Muscle of arm (tissue), 12 donors: ENCODE results near the gene PALD1. TPM values are rescaled to one million over a fixed set of nuclear protein-coding genes. Genes with fewer than 3 reads are reported as not detected.
A peak's percentile ranks its signal among the peaks of the same experiment; 100 is the strongest.

Source experiments
- DNase-seq: peaks from one replicate; pipeline ENCODE4 v3.0.0-alpha.2; 2013
- polyA plus RNA-seq, 12 donors: library from polyadenylated mRNA; unstranded; fragments of 120-200 nt; gene quantifications; one replicate each; pipeline ENCODE4 v1.2.1, GENCODE V29; 2013; ENCODE audit not compliant: insufficient read length in 12 of 12

Gene PALD1
- polyA plus RNA-seq, 12 donors, result 10.7 to 17.9 (median 13.8) TPM; not detected in 1

- DNase-seq, result no peak
Measured at GRCh38 chr10:70587045-70587658, 108.6 kb downstream of the PALD1 start.

GRCh38 chr10:70588255-70588654 is 109.7 kb downstream of the PALD1 start:
- DNase-seq, result no peak

- DNase-seq, result peak; percentile 57
Measured at GRCh38 chr10:70588859-70589570, 110.4 kb downstream of the PALD1 start.

GRCh38 chr10:70589762-70590654 is 111.4 kb downstream of the PALD1 start:
- DNase-seq, result peak; percentile 92

GRCh38 chr10:70590655-70591416 is 112.3 kb downstream of the PALD1 start:
- DNase-seq, result no peak

GRCh38 chr10:70592186-70592735 is 113.7 kb downstream of the PALD1 start:
- no peak for DNase-seq

GRCh38 chr10:70592746-70593512 is 114.4 kb downstream of the PALD1 start:
- DNase-seq, result no peak

GRCh38 chr10:70593513-70593890 is 114.9 kb downstream of the PALD1 start:
- no peak for DNase-seq

- DNase-seq, result no peak
Measured at GRCh38 chr10:70594161-70594560, 115.6 kb downstream of the PALD1 start.

- DNase-seq, result no peak
Measured at GRCh38 chr10:70595566-70596016, 117.0 kb downstream of the PALD1 start.

GRCh38 chr10:70596110-70596798 is 117.7 kb downstream of the PALD1 start:
- no peak for DNase-seq

- peak; percentile 56 for DNase-seq
Measured at GRCh38 chr10:70596860-70597809, 118.6 kb downstream of the PALD1 start.

- no peak for DNase-seq
Measured at GRCh38 chr10:70597856-70598815, 119.6 kb downstream of the PALD1 start.

- DNase-seq, result no peak
Measured at GRCh38 chr10:70598857-70599295, 120.3 kb downstream of the PALD1 start.

- no peak for DNase-seq
Measured at GRCh38 chr10:70599319-70599718, 120.8 kb downstream of the PALD1 start.

GRCh38 chr10:70599791-70600190 is 121.2 kb downstream of the PALD1 start:
- DNase-seq, result no peak
